ENCODE results near the gene ADAMTS12. TPM values are rescaled to one million over a fixed set of nuclear protein-coding genes. Genes with fewer than 3 reads are reported as not detected.
"Not testable (repeated sequence)": the region's sequence is repeated elsewhere in the genome, so short reads cannot be mapped to it uniquely, and the experiment has no call there.

Gene ADAMTS12
- total RNA-seq, 3 donors from 2014 or later (not counting 1 experiment from before 2014, with no cell fraction given): not detected

- Histone ChIP-seq H3K27me3 (ENCODE audit: control insufficient read depth, insufficient read depth, low read length) (no peaks in the 10 kb centered on the region), H3K36me3 (ENCODE audit: control insufficient read depth, insufficient read depth, low read length) (no peaks in the 10 kb centered on the region), H3K4me3 (ENCODE audit: low read length) (no peak overlapping the region), H3K9me3 (ENCODE audit: control insufficient read depth, insufficient read depth, low read length) (no peaks in the 10 kb centered on the region), H3K4me1 (ENCODE audit: control insufficient read depth, insufficient read depth, low read length) (no peaks in the 10 kb centered on the region), H3K27ac (ENCODE audit: low read length) (no peak overlapping the region)
- no peaks in the 10 kb centered on the region for H3K36me3 Mint-ChIP-seq
- no peak for ATAC-seq
- H3K27ac Mint-ChIP-seq: no peak overlapping the region
- WGBS (ENCODE audit: insufficient coverage): 95% methylated on average over 2 of the region's 2 CpGs
- intact Hi-C loops (cut with micrococcal nuclease): no loop called here
- peaks cover 0 to 3% of the 10 kb centered on the region in 2 donors for H3K27me3 Mint-ChIP-seq (ENCODE audit: low read depth in 2 of 2)
- no peak for DNase-seq
- peaks cover 0 to 2% of the 10 kb centered on the region in 2 donors for H3K9me3 Mint-ChIP-seq
- no peak for TF ChIP-seq CTCF (IDR thresholded peaks at IDR 0.05)
- H3K4me3 Mint-ChIP-seq: no peak overlapping the region
- no peaks in the 10 kb centered on the region for H3K4me1 Mint-ChIP-seq
These were observed 367.3 kb downstream of the ADAMTS12 start for GRCh38 chr5:33524476-33524875.

GRCh38 chr5:33523208-33523771 is 368.5 kb downstream of the ADAMTS12 start:
- no peak overlapping the region for H3K4me3 Mint-ChIP-seq
- no peak overlapping the region for H3K27ac Mint-ChIP-seq
- peaks cover 0 to 3% of the 10 kb centered on the region in 2 donors for H3K27me3 Mint-ChIP-seq (ENCODE audit: low read depth in 2 of 2)
- WGBS (ENCODE audit: insufficient coverage): 92% methylated on average over 2 of the region's 2 CpGs
- intact Hi-C loops (cut with micrococcal nuclease): no loop called here
- Histone ChIP-seq H3K9me3 (ENCODE audit: control insufficient read depth, insufficient read depth, low read length) (no peaks in the 10 kb centered on the region), H3K36me3 (ENCODE audit: control insufficient read depth, insufficient read depth, low read length) (no peaks in the 10 kb centered on the region), H3K27ac (ENCODE audit: low read length) (no peak overlapping the region), H3K4me1 (ENCODE audit: control insufficient read depth, insufficient read depth, low read length) (no peaks in the 10 kb centered on the region), H3K4me3 (ENCODE audit: low read length) (no peak overlapping the region), H3K27me3 (ENCODE audit: control insufficient read depth, insufficient read depth, low read length) (no peaks in the 10 kb centered on the region)
- no peak for ATAC-seq
- H3K9me3 Mint-ChIP-seq: peaks cover 0 to 2% of the 10 kb centered on the region in 2 donors
- no peak for TF ChIP-seq CTCF (IDR thresholded peaks at IDR 0.05)
- no peaks in the 10 kb centered on the region for H3K36me3 Mint-ChIP-seq
- no peak for DNase-seq
- no peaks in the 10 kb centered on the region for H3K4me1 Mint-ChIP-seq

GRCh38 chr5:33516421-33516820 is 375.4 kb downstream of the ADAMTS12 start:
- WGBS (ENCODE audit: insufficient coverage): 100% methylated on average over 1 of the region's 2 CpGs
- H3K36me3 ChIP-seq (ENCODE audit: control insufficient read depth, insufficient read depth, low read length): no peaks in the 10 kb centered on the region
- Mint-ChIP-seq H3K27ac (no peak overlapping the region), H3K9me3 (peaks cover 3 to 4% of the 10 kb centered on the region in 2 donors), H3K4me3 (no peak overlapping the region), H3K36me3 (no peaks in the 10 kb centered on the region), H3K4me1 (no peaks in the 10 kb centered on the region), H3K27me3 (ENCODE audit: low read depth in 2 of 2) (peaks cover 0 to 3% of the 10 kb centered on the region in 2 donors)
- intact Hi-C loops (cut with micrococcal nuclease): no loop called here
- no peak for ATAC-seq
- H3K4me3 ChIP-seq (ENCODE audit: low read length): no peak overlapping the region
- no peak overlapping the region for H3K27ac ChIP-seq (ENCODE audit: low read length)
- no peaks in the 10 kb centered on the region for H3K4me1 ChIP-seq (ENCODE audit: control insufficient read depth, insufficient read depth, low read length)
- H3K27me3 ChIP-seq (ENCODE audit: control insufficient read depth, insufficient read depth, low read length): no peaks in the 10 kb centered on the region
- no peak for TF ChIP-seq CTCF (IDR thresholded peaks at IDR 0.05)
- no peaks in the 10 kb centered on the region for H3K9me3 ChIP-seq (ENCODE audit: control insufficient read depth, insufficient read depth, low read length)
- DNase-seq: no peak

- H3K36me3 ChIP-seq (ENCODE audit: control insufficient read depth, insufficient read depth, low read length); H3K27ac Mint-ChIP-seq; H3K27ac ChIP-seq (ENCODE audit: low read length); H3K4me3 ChIP-seq (ENCODE audit: low read length); DNase-seq; ATAC-seq; H3K4me1 Mint-ChIP-seq; H3K9me3 Mint-ChIP-seq; H3K4me1 ChIP-seq (ENCODE audit: control insufficient read depth, insufficient read depth, low read length); H3K4me3 Mint-ChIP-seq; H3K36me3 Mint-ChIP-seq; H3K9me3 ChIP-seq (ENCODE audit: control insufficient read depth, insufficient read depth, low read length); H3K27me3 Mint-ChIP-seq (ENCODE audit: low read depth in 2 of 2); H3K27me3 ChIP-seq (ENCODE audit: control insufficient read depth, insufficient read depth, low read length); intact Hi-C loops (cut with micrococcal nuclease): not testable (repeated sequence)
- whole genome bisulfite sequencing (ENCODE audit: insufficient coverage): 93% methylated on average over 30 of the region's 32 CpGs
These were observed 376.4 kb downstream of the ADAMTS12 start for GRCh38 chr5:33515366-33515765.
